Ovary (tissue), 9 donors: Measurements from ENCODE around the gene GPR68. TPM values are rescaled to one million over a fixed set of nuclear protein-coding genes. Genes with fewer than 3 reads are reported as not detected.

Experiments used
- DNase-seq, 5 donors: peaks; one replicate each; pipeline ENCODE4 v3.0.0-alpha.2; 2019 to 2020
- H3K27ac ChIP-seq, 2 donors: fragments of 200-600 bp; one replicate each; pipeline versions ENCODE4 v1.5.1 to v1.8.0; 2019 to 2022
- H3K27me3 ChIP-seq: fragments of 200-600 bp; one replicate; pipeline ENCODE4 v1.8.0; 2022
- H3K36me3 ChIP-seq: fragments of 200-600 bp; sonication (generic); one replicate; pipeline ENCODE4 v1.5.1; 2019
- H3K4me1 ChIP-seq: one replicate; pipeline ENCODE4 v1.8.1; 2013; ENCODE audit warnings: mild to moderate bottlenecking, moderate library complexity; ENCODE audit not compliant: insufficient read depth
- H3K4me3 ChIP-seq: fragments of 200-600 bp; sonication (generic); one replicate; pipeline ENCODE4 v1.5.1; 2017
- H3K9me3 ChIP-seq, 2 donors: fragments of 200-600 bp in 1 of 2; sonication (generic) in 1 of 2; one replicate each; pipeline versions ENCODE4 v1.5.1 to v1.8.1; 2013 to 2019; ENCODE audit warnings: mild to moderate bottlenecking in 1 of 2, moderate library complexity in 1 of 2
- CTCF ChIP-seq, 3 donors: fragments of 450-650 bp in 2 of 3; fragments of 200-600 bp in 1 of 3; IDR thresholded peaks; one replicate each; pipeline versions ENCODE4 v1.5.1 to v1.8.0; 2016 to 2022; ENCODE audit warnings: antibody characterized with exemption in 3 of 3, mild to moderate bottlenecking in 1 of 3
- EP300 ChIP-seq: sonication (generic); formaldehyde crosslinking; IDR thresholded peaks from one replicate; pipeline ENCODE4 v1.6.1; 2017; ENCODE audit warnings: antibody characterized with exemption
- POLR2A ChIP-seq: fragments of 450-650 bp; IDR thresholded peaks from one replicate; pipeline ENCODE4 v1.6.1; 2017; ENCODE audit warnings: antibody characterized with exemption, mild to moderate bottlenecking, moderate library complexity
- WGBS, 3 donors: extraction: QIAGEN DNeasy Blood & Tissue Kit in 1 of 3; methylation state at CpG; one replicate each; pipeline versions ENCODE4 v1.1.5 to v1.1.7; 2013 to 2017; 5-methylcytosine and 5-hydroxymethylcytosine counted together
- intact Hi-C, 4 donors: fragments of 100-400 bp; cut with DNase I; formaldehyde crosslinking; loops; one replicate each; pipeline versions ENCODE4 v1.11.0 to v1.15.1; 2022 to 2023
- polyA plus RNA-seq, 2 donors: library from polyadenylated mRNA; stranded (reverse); fragments of 200-250 nt in 1 of 2; fragments of 350-450 nt in 1 of 2; fragmentation: Illumina TruSeq in 1 of 2; extraction: RNeasy Lipid Tissue Mini Kit (QIAGEN cat#74804) in 1 of 2; gene quantifications; one replicate each; pipeline ENCODE4 v1.2.3, GENCODE V29; 2013 to 2014
- total RNA-seq, 7 donors: library from RNA; depleted of rRNA in 2 of 7; stranded (reverse); fragments of >200 nt in 2 of 7; fragmentation: NEBNext Ultra II Directional in 3 of 7; extraction: Animal tissue kit (Norgen Biotek cat#: 25700) in 3 of 7; gene quantifications; one replicate each; pipeline versions ENCODE4 v1.1.0 to v1.2.4, GENCODE V29; 2016 to 2023
- donor health status: DM: no; HTN: no; CAD: no; lungs with moderate emphysema.
- donor health status: DM: no; HTN: no; CAD: no.
- donor health status: Bipolar disorder and iron deficiency.
- donor health status: DM: yes; HTN: yes; CAD: no.
- donor health status: DM: no; HTN: no; CAD: no.
- donor health status: DM: yes; HTN: yes; CAD: no.

The GPR68 gene
- total and polyA plus RNA-seq, 9 donors = 0.17 to 0.57 (median 0.36) TPM; not detected in 1

- intact Hi-C loops = no loop called here
- Histone ChIP-seq H3K27ac (no peak overlapping the region), H3K36me3 (no peaks in the 10 kb centered on the region), H3K4me1 (no peaks in the 10 kb centered on the region), H3K4me3 (no peak overlapping the region), H3K9me3 (no peaks in the 10 kb centered on the region), H3K27me3 (no peaks in the 10 kb centered on the region)
- 92 to 95% (median 94%) methylated on average over 63 of the region's 63 CpGs for WGBS, 3 donors
- no peak for TF ChIP-seq EP300
- TF ChIP-seq POLR2A = no peak
- no peak for TF ChIP-seq CTCF (IDR thresholded peaks at IDR 0.05)
- no peak for DNase-seq
Observed at GRCh38 chr14:91233936-91234790, 10.3 kb downstream of the GPR68 start.

GRCh38 chr14:91232603-91233002, 11.9 kb downstream of the GPR68 start:
- intact Hi-C loops = no loop called here
- WGBS, 3 donors = 86 to 90% (median 89%) methylated on average over 2 of the region's 2 CpGs
- no peaks in the 10 kb centered on the region for H3K27me3 ChIP-seq

GRCh38 chr14:91232052-91232451, 12.5 kb downstream of the GPR68 start:
- intact Hi-C loops = no loop called here

More at GRCh38 chr14:91232603-91233002, 11.9 kb downstream of the GPR68 start:
- Histone ChIP-seq H3K36me3 (no peaks in the 10 kb centered on the region), H3K4me1 (no peaks in the 10 kb centered on the region), H3K9me3 (no peaks in the 10 kb centered on the region), H3K4me3 (no peak overlapping the region), H3K27ac (no peak overlapping the region)
- no peak for DNase-seq
- TF ChIP-seq CTCF (IDR thresholded peaks at IDR 0.05) (no peak), EP300 (no peak), POLR2A (no peak)

GRCh38 chr14:91231446-91231845, 13.1 kb downstream of the GPR68 start:
- intact Hi-C loops = no loop called here
- Histone ChIP-seq H3K27me3 (no peaks in the 10 kb centered on the region), H3K4me3 (no peak overlapping the region), H3K27ac (no peak overlapping the region), H3K36me3 (no peaks in the 10 kb centered on the region), H3K4me1 (no peaks in the 10 kb centered on the region), H3K9me3 (no peaks in the 10 kb centered on the region)
- TF ChIP-seq EP300 (no peak), CTCF (IDR thresholded peaks at IDR 0.05) (no peak), POLR2A (no peak)
- no peak for DNase-seq
- 79 to 87% (median 84%) methylated on average over 3 of the region's 3 CpGs for WGBS, 3 donors

More at GRCh38 chr14:91232052-91232451, 12.5 kb downstream of the GPR68 start:
- no peak overlapping the region for H3K4me3 ChIP-seq
- WGBS, 3 donors = 93 to 100% (median 95%) methylated on average over 2 of the region's 2 CpGs
- no peaks in the 10 kb centered on the region for H3K9me3 ChIP-seq
- TF ChIP-seq POLR2A = no peak
- no peak for TF ChIP-seq EP300
- H3K27me3 ChIP-seq = no peaks in the 10 kb centered on the region
- H3K36me3 ChIP-seq = no peaks in the 10 kb centered on the region
- H3K4me1 ChIP-seq = no peaks in the 10 kb centered on the region
- no peak overlapping the region for H3K27ac ChIP-seq
- DNase-seq = no peak
